ENCODE results near the gene PORCN. TPM values are rescaled to one million over a fixed set of nuclear protein-coding genes. Genes with fewer than 3 reads are reported as not detected.

Gene PORCN
- total RNA-seq, 1 donor from 2014 or later, result 13.6 TPM

DNA sequence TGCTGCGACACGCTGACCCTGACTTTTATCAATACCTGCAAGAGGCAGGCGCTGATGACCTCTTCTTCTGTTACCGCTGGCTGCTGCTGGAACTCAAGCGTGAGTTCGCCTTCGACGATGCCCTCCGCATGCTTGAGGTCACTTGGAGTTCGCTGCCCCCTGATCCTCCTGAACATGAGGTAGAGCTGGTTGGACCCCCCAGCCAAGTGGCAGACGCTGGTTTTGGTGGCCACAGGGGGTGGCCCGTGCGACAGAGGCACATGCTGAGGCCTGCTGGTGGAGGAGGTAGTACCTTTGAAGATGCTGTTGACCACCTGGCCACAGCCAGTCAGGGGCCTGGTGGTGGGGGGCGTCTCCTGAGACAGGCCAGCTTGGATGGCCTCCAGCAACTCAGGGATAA, 51.3 kb downstream of the PORCN start:
- TF ChIP-seq, protein P1, sequence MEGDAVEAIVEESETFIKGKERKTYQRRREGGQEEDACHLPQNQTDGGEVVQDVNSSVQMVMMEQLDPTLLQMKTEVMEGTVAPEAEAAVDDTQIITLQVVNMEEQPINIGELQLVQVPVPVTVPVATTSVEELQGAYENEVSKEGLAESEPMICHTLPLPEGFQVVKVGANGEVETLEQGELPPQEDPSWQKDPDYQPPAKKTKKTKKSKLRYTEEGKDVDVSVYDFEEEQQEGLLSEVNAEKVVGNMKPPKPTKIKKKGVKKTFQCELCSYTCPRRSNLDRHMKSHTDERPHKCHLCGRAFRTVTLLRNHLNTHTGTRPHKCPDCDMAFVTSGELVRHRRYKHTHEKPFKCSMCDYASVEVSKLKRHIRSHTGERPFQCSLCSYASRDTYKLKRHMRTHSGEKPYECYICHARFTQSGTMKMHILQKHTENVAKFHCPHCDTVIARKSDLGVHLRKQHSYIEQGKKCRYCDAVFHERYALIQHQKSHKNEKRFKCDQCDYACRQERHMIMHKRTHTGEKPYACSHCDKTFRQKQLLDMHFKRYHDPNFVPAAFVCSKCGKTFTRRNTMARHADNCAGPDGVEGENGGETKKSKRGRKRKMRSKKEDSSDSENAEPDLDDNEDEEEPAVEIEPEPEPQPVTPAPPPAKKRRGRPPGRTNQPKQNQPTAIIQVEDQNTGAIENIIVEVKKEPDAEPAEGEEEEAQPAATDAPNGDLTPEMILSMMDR (IDR thresholded peaks at IDR 0.05; ENCODE audit: borderline replicate concordance), result no peak
- intact Hi-C loops (cut with micrococcal nuclease), result no loop called here
- DNase-seq, result no peak
- H3K36me3 ChIP-seq, result peaks cover 21% of the 10 kb centered on the region
- no peaks in the 10 kb centered on the region for H3K27me3 ChIP-seq (ENCODE audit: low read depth)
- peaks cover 12% of the 10 kb centered on the region for H3K4me1 ChIP-seq
- H3K4me3 ChIP-seq, result no peak overlapping the region
- H3K27ac ChIP-seq (replicated peaks), result no peak overlapping the region
- H3K9me3 ChIP-seq (replicated peaks), result no peaks in the 10 kb centered on the region

DNA sequence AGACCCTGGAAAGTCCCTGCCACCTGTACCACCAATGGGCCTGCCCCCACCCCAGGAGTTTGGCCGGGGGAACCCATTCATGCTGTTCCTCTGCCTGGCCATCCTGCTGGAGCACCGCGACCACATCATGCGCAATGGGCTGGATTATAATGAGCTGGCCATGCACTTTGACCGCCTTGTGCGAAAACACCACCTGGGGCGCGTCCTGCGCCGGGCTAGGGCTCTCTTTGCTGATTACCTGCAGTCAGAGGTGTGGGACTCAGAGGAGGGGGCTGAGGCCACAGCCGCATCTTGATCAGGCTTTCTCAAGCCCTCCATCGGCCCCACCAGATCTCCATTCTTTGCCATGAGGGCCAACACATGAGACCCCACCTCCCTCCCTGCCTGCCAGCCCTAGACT, 51.9 kb downstream of the PORCN start:
- H3K4me3 ChIP-seq, result no peak overlapping the region
- intact Hi-C loops (cut with micrococcal nuclease), result no loop called here
- H3K9me3 ChIP-seq (replicated peaks), result no peaks in the 10 kb centered on the region

DNA sequence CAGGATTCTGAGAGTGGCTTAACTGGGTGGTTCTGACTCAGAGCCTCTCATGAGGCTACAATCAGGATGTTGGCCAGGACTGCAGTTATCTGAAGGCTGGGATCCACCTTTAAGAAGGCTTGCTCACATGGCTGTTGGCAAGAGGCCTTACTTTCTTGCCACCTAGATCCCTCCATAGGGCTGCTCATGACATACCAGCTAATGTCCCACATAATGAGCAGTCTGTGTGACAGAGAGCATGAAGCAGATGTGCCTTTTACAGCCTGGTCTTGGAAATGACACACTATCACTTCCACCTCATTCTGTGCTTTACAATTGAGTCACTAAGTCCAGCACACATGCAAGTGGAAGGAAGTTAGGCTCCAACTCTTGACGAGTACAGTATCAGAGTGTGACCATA, 61.2 kb downstream of the PORCN start:
- Histone ChIP-seq H3K4me1 (peaks cover 4% of the 10 kb centered on the region), H3K27me3 (ENCODE audit: low read depth) (no peaks in the 10 kb centered on the region), H3K4me3 (no peak overlapping the region), H3K36me3 (no peaks in the 10 kb centered on the region), H3K9me3 (replicated peaks) (no peaks in the 10 kb centered on the region), H3K27ac (replicated peaks) (no peak overlapping the region)
- intact Hi-C loops (cut with micrococcal nuclease), result no loop called here
- no peak for DNase-seq
- TF ChIP-seq, protein P1 (IDR thresholded peaks at IDR 0.05; ENCODE audit: borderline replicate concordance), result no peak

More for the DNA sequence above, 51.9 kb downstream of the PORCN start:
- DNase-seq, result no peak
- peaks cover 21% of the 10 kb centered on the region for H3K36me3 ChIP-seq
- H3K27ac ChIP-seq (replicated peaks), result no peak overlapping the region
- TF ChIP-seq, protein P1 (IDR thresholded peaks at IDR 0.05; ENCODE audit: borderline replicate concordance), result no peak
- peaks cover 12% of the 10 kb centered on the region for H3K4me1 ChIP-seq
- H3K27me3 ChIP-seq (ENCODE audit: low read depth), result no peaks in the 10 kb centered on the region

Other genes with a start within 250 kb of the PORCN start
- gene SSX3, start 152.3 kb upstream of the PORCN start, total RNA-seq, result not detected
- gene SSX4, start 125.5 kb upstream of the PORCN start, total RNA-seq, result not detected
- not detected for gene SSX4B, start 97.0 kb upstream of the PORCN start, total RNA-seq
- gene SLC38A5, start 38.7 kb upstream of the PORCN start, total RNA-seq, result 0.71 TPM
- 15.3 TPM for gene FTSJ1, start 32.8 kb upstream of the PORCN start, total RNA-seq
- 48.9 TPM for gene EBP, start 12.8 kb downstream of the PORCN start, total RNA-seq
- 14.5 TPM for gene TBC1D25, start 30.7 kb downstream of the PORCN start, total RNA-seq
- 121 TPM for gene RBM3, start 65.5 kb downstream of the PORCN start, total RNA-seq
- gene WDR13, start 88.5 kb downstream of the PORCN start, total RNA-seq, result 137 TPM
- 2.3 TPM for gene WAS, start 174.8 kb downstream of the PORCN start, total RNA-seq
- gene SUV39H1, start 187.7 kb downstream of the PORCN start, total RNA-seq, result 2.6 TPM

All from left ventricle myocardium inferior (tissue), 1 donor.